A673 (cell line): Measurements from ENCODE around the gene THRB.

Experiments
- EZH2 ChIP-seq: fragments of 200-600 bp; sonication (generic); IDR thresholded peaks from 2 replicates; pipeline ENCODE4 v1.6.1; 2017; ENCODE audit warnings: borderline replicate concordance, low read depth, mild to moderate bottlenecking, mixed read lengths, antibody characterized with exemption, low read length; ENCODE audit not compliant: poor library complexity, severe bottlenecking
- TF ChIP-seq, protein P1 (sequence below): fragments of 300-800, 200-600 bp; sonication (generic); conservative IDR thresholded peaks from 2 replicates; pipeline ENCODE4 v1.5.1; 2017; ENCODE audit warnings: low read depth, mild to moderate bottlenecking, antibody characterized with exemption, low read length, moderate library complexity, mixed read lengths

DNA sequence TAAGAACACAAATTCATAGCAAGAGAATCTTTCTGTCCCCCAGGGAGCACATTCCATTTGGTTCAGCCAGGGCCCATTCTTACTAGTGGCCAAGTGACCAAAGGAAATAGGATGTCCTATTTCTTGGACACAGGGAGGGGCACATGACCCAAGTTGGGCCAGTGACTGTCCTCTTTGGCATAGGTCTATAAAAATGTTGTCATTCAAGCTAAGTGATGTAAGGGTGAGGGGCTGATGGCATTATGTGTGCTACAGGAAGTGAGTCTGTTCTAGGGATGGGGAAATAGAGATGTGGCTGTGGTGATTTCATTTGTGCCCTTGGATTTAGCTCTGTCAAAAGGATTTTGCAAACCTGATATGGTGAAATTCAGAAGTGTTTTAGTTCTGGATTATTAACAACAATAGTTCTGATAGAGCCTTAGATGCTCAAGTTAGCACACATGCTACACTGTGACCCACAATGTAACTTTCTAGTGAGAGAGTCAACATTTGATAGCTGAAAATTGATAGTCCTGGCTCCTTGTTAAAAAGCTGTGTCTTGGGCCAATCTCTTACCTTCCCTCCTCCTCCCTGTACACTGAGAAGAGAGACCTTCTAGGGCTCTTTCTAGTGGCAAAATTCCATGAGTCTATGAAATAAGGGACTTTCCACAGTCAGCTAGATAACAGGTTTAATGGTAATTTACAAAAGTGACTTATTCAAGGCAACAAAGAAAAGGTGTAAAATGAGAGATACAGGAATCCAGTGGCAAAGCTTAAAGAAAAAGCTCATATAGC, 117.2 kb downstream of the THRB start:
- TF ChIP-seq, protein P1, sequence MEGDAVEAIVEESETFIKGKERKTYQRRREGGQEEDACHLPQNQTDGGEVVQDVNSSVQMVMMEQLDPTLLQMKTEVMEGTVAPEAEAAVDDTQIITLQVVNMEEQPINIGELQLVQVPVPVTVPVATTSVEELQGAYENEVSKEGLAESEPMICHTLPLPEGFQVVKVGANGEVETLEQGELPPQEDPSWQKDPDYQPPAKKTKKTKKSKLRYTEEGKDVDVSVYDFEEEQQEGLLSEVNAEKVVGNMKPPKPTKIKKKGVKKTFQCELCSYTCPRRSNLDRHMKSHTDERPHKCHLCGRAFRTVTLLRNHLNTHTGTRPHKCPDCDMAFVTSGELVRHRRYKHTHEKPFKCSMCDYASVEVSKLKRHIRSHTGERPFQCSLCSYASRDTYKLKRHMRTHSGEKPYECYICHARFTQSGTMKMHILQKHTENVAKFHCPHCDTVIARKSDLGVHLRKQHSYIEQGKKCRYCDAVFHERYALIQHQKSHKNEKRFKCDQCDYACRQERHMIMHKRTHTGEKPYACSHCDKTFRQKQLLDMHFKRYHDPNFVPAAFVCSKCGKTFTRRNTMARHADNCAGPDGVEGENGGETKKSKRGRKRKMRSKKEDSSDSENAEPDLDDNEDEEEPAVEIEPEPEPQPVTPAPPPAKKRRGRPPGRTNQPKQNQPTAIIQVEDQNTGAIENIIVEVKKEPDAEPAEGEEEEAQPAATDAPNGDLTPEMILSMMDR: no peak
- no peak for TF ChIP-seq EZH2
